Measurements from ENCODE around the gene ITM2A.

The ITM2A gene

GRCh38 chrX:79325263-79325958 is 41.7 kb downstream of the ITM2A start:
- H3K18ac ChIP-seq (ENCODE audit: low read length), result no peak overlapping the region
- no peak overlapping the region for H2BK5ac ChIP-seq (ENCODE audit: low read depth, low read length, poor library complexity)
- no peak overlapping the region for H4K8ac ChIP-seq (ENCODE audit: low read depth, low read length)
- H4K12ac ChIP-seq (ENCODE audit: low read depth, low read length), result no peak overlapping the region
- H3K4ac ChIP-seq (ENCODE audit: low read depth, low read length), result no peak overlapping the region
- H3K23ac ChIP-seq (ENCODE audit: low read length), result no peak overlapping the region
- no peak overlapping the region for H3K4me2 ChIP-seq (ENCODE audit: low read length)
- H3K4me1 ChIP-seq (ENCODE audit: control insufficient read depth in 1 of 2, insufficient read depth in 2 of 2, low read length in 2 of 2), result no peaks in the 10 kb centered on the region
- H2BK12ac ChIP-seq (ENCODE audit: low read length), result no peak overlapping the region
- H3K14ac ChIP-seq (ENCODE audit: low read length), result no peak overlapping the region
- no peak for DNase-seq
- no peak overlapping the region for H2AFZ ChIP-seq (ENCODE audit: insufficient read depth, low read length, poor library complexity)
- no peaks in the 10 kb centered on the region for H3K79me2 ChIP-seq (ENCODE audit: control insufficient read depth, insufficient read depth, low read length, poor library complexity)
- H4K91ac ChIP-seq (ENCODE audit: low read depth, low read length), result no peak overlapping the region
- H3K4me3 ChIP-seq (ENCODE audit: low read depth, low read length), result no peak overlapping the region
- no peak overlapping the region for H2BK120ac ChIP-seq (ENCODE audit: insufficient read depth, low read length, poor library complexity)
- H3K9ac ChIP-seq (ENCODE audit: low read length), result no peak overlapping the region
- no CpG with 5 or more reads among the region's 8 CpGs for WGBS (ENCODE audit: extremely low coverage, insufficient coverage, insufficient read length)
- no peaks in the 10 kb centered on the region for H3K79me1 ChIP-seq (ENCODE audit: low read length)
- H3K36me3 ChIP-seq (ENCODE audit: control insufficient read depth in 1 of 2, insufficient read depth in 2 of 2, low read length in 2 of 2), result no peaks in the 10 kb centered on the region
- no peaks in the 10 kb centered on the region for H3K9me3 ChIP-seq (ENCODE audit: insufficient read depth, low read depth, low read length)
- no peak overlapping the region for H2AK5ac ChIP-seq (ENCODE audit: low read length)
- no peak overlapping the region for H3K27ac ChIP-seq (ENCODE audit: low read depth, low read length)
- H3K27me3 ChIP-seq (ENCODE audit: insufficient read depth, low read length), result no peaks in the 10 kb centered on the region

All from trophoblast cell (in vitro differentiated cells and primary cell).